Measurements from ENCODE around the gene MYOC.

DNA sequence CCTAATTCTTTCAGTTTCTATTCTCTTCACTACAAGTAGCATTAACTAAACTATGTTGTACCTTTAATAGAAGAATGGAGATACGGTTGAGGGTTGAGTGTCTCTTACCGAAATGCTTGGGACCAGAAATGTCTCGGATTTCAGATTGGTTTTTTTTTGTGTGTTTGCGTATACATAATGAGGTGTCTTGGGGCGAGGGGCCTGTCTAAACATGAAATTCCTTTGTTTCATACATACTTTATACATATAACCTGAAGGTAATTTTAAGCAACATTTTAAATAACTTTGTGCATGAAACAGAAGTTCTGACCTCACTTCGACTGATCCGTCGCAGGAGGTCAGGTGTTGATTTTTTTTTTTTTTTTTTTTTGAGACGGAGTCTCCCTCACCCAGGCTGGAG lies 66.8 kb downstream of the MYOC start:
- TF ChIP-seq POLR2AphosphoS5 (IDR thresholded peaks at IDR 0.05) (no peak), EP300 (IDR thresholded peaks at IDR 0.05) (no peak)
